ENCODE results near the gene SLC26A9. TPM values are rescaled to one million over a fixed set of nuclear protein-coding genes. Genes with fewer than 3 reads are reported as not detected.

The SLC26A9 gene
- total and polyA plus RNA-seq, 2 of the 4 experiments (the other 2 are of a cell fraction) = not detected

GRCh38 chr1:205961405-205961804 is 18.1 kb upstream of the SLC26A9 start:
- no peaks in the 10 kb centered on the region for H4K20me1 ChIP-seq (ENCODE audit: insufficient read depth, low read length)
- no peaks in the 10 kb centered on the region for H3K9me3 ChIP-seq (ENCODE audit: control insufficient read depth, insufficient read depth, low read length)
- H3K23ac ChIP-seq (ENCODE audit: low read depth, low read length) = no peak overlapping the region
- no peak overlapping the region for H4K5ac ChIP-seq (ENCODE audit: low read depth, low read length)
- H4K8ac ChIP-seq (ENCODE audit: low read depth in 2 of 2, low read length in 2 of 2) = no peak overlapping the region
- no peak overlapping the region for H4K91ac ChIP-seq (ENCODE audit: insufficient read depth, low read depth, low read length)
- H3K27ac ChIP-seq (ENCODE audit: insufficient read depth, low read length) = no peak overlapping the region
- H2BK120ac ChIP-seq (ENCODE audit: low read depth, low read length) = no peak overlapping the region
- H3K4me3 ChIP-seq (ENCODE audit: insufficient read depth, low read depth, low read length) = no peak overlapping the region
- H3K14ac ChIP-seq (replicated peaks; ENCODE audit: low read depth, low read length) = no peak overlapping the region
- no peak overlapping the region for H2BK15ac ChIP-seq (ENCODE audit: low read depth, low read length)
- H3K9ac ChIP-seq (ENCODE audit: low read depth, low read length) = no peak overlapping the region
- ChIA-PET CTCF (interaction anchor here (1.8 kb wide), 1 partner anchor 16 kb away, joined by 7 read pairs; no protein-coding TSS in a partner anchor), POLR2A (ENCODE audit: unreplicated experiment) (no interaction called here)
- no peak overlapping the region for H2AK5ac ChIP-seq (ENCODE audit: low read depth, low read length)
- no peak overlapping the region for H2AK9ac ChIP-seq (replicated peaks; ENCODE audit: low read depth, low read length, poor library complexity)
- no peaks in the 10 kb centered on the region for H3K36me3 ChIP-seq (ENCODE audit: control insufficient read depth, insufficient read depth, low read length)
- no peak overlapping the region for H2BK20ac ChIP-seq (ENCODE audit: low read depth, low read length)
- no peak overlapping the region for H3K18ac ChIP-seq (ENCODE audit: low read depth, low read length)
- peaks cover 51% of the 10 kb centered on the region for H3K27me3 ChIP-seq (ENCODE audit: control insufficient read depth, insufficient read depth, low read length)
- no peaks in the 10 kb centered on the region for H3K79me1 ChIP-seq (ENCODE audit: low read depth in 1 of 2, low read length in 2 of 2)
- dilution Hi-C loops (cut with HindIII; ENCODE audit: low sequenced_read_pairs, unreplicated experiment) = no loop called here
- intact Hi-C loops (cut with micrococcal nuclease) = no loop called here
- H2BK5ac ChIP-seq (ENCODE audit: low read depth, low read length, poor library complexity, severe bottlenecking) = no peak overlapping the region
- DNase-seq (no peak), ATAC-seq (ENCODE audit: low read depth) (no peak)
- WGBS, 2 experiments (ENCODE audit: extremely low coverage in 2 of 2, insufficient read length in 1 of 2) = no CpG with 5 or more reads among the region's 2 CpGs
- no peak overlapping the region for H3K4ac ChIP-seq (ENCODE audit: low read depth, low read length)
- no peaks in the 10 kb centered on the region for H3K4me1 ChIP-seq (ENCODE audit: control insufficient read depth, insufficient read depth, low read length)
- no TSS peak for BruUV-seq (replicated peaks)
- H2AFZ ChIP-seq (replicated peaks; ENCODE audit: low read length, poor library complexity) = no peak overlapping the region
- in situ Hi-C loops (cut with MboI; ENCODE audit: low sequenced_read_pairs) = no loop called here
- TF ChIP-seq CHD1 (IDR thresholded peaks at IDR 0.05; ENCODE audit: low read depth, low read length) (no peak), BHLHE40 (IDR thresholded peaks at IDR 0.05; ENCODE audit: low read depth, low read length) (no peak), FOS (IDR thresholded peaks at IDR 0.05; ENCODE audit: low read depth, low read length) (no peak), NFE2L2 (IDR thresholded peaks at IDR 0.05; ENCODE audit: low read depth, low read length) (no peak), POLR2A (IDR thresholded peaks at IDR 0.05; ENCODE audit: low read depth, low read length) (no peak), CEBPB (IDR thresholded peaks at IDR 0.05; ENCODE audit: low read depth, low read length) (no peak), MXI1 (IDR thresholded peaks at IDR 0.05; ENCODE audit: borderline replicate concordance, low read depth, low read length) (no peak), RAD21 (IDR thresholded peaks at IDR 0.05; ENCODE audit: low read length) (no peak), USF2 (IDR thresholded peaks at IDR 0.05; ENCODE audit: low read depth, low read length) (no peak)
- H3K4me2 ChIP-seq (ENCODE audit: low read depth, low read length) = no peak overlapping the region
- no peak overlapping the region for H3K56ac ChIP-seq (ENCODE audit: extremely low read depth, insufficient read depth, low read length)
- H3K9me1 ChIP-seq (ENCODE audit: insufficient read depth, low read length) = no peaks in the 10 kb centered on the region; the same call in 1 of the 2 replicates
